ENCODE data around the gene PSRC1.

The PSRC1 gene

GRCh38 chr1:109231066-109231465, 51.9 kb downstream of the PSRC1 start:
- no peak for DNase-seq (ENCODE audit: low read depth, low spot score)
- Histone ChIP-seq H3K36me3 (ENCODE audit: control insufficient read depth, insufficient read depth, low read length) (peaks cover 11% of the 10 kb centered on the region; the same call in 1 of the 2 replicates), H3K4me3 (ENCODE audit: low read length) (no peak overlapping the region), H3K27ac (ENCODE audit: low read length) (no peak overlapping the region), H3K27me3 (ENCODE audit: control insufficient read depth, insufficient read depth, low read length) (no peaks in the 10 kb centered on the region), H3K4me1 (ENCODE audit: control insufficient read depth, insufficient read depth, low read length) (peaks cover 3% of the 10 kb centered on the region; the same call in 1 of the 2 replicates), H3K9me3 (ENCODE audit: control insufficient read depth, insufficient read depth, low read length) (no peaks in the 10 kb centered on the region)
- no CpG with 5 or more reads among the region's 3 CpGs for WGBS (ENCODE audit: insufficient coverage, insufficient read length)

Data from iPS DF 6.9 (cell line).